ENCODE measurements around the gene KAZN.

Gene KAZN

DNA sequence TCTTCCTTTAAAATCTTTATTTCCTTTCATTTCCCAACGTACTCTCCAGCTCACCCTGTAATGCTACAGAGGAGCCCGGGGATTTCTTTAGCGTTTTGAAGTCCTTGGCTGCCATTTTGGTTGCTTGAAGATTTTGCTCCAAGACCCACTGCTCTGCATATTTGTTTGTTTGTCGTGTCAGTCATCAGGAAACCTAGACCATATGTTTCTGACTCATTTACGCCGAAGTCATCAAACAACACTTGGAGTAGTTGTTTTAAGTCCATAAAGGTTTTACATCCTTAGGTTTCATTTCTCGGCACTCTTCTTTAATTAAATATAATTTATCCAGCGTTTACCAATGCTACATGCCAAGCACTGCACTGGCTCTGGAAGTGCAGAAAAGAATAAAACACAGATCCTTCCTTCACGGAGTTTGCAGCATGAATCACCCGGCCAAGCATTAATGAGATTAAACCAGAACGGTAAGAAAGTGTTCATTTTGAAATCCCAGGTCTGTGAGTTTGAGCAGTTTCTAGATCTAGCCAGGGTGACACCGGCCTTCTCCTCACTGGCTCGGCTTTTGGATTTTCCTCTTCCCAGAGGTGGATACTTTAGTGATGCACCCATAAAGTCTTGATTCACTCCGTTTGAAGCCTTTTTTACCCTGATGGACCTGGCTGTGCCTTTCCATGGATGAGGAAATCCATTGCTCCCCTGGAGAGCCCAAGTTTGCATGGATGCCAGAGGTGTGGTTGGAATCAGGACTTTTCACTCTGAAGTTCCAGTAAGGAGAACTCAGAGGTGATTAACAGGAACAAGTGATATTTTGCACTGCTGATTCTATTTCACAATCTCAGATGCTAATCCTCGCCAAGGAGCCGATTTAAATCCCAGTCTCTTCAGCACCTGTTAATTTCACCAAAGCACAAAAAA is 109.3 kb downstream of the KAZN start:
- no peak for DNase-seq (ENCODE audit: low read depth)
- no peak overlapping the region for H3K4me3 ChIP-seq (ENCODE audit: low read depth, low read length)
- TF ChIP-seq, protein P1, sequence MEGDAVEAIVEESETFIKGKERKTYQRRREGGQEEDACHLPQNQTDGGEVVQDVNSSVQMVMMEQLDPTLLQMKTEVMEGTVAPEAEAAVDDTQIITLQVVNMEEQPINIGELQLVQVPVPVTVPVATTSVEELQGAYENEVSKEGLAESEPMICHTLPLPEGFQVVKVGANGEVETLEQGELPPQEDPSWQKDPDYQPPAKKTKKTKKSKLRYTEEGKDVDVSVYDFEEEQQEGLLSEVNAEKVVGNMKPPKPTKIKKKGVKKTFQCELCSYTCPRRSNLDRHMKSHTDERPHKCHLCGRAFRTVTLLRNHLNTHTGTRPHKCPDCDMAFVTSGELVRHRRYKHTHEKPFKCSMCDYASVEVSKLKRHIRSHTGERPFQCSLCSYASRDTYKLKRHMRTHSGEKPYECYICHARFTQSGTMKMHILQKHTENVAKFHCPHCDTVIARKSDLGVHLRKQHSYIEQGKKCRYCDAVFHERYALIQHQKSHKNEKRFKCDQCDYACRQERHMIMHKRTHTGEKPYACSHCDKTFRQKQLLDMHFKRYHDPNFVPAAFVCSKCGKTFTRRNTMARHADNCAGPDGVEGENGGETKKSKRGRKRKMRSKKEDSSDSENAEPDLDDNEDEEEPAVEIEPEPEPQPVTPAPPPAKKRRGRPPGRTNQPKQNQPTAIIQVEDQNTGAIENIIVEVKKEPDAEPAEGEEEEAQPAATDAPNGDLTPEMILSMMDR (conservative IDR thresholded peaks at IDR 0.05; ENCODE audit: low read depth, low read length): no peak

DNA sequence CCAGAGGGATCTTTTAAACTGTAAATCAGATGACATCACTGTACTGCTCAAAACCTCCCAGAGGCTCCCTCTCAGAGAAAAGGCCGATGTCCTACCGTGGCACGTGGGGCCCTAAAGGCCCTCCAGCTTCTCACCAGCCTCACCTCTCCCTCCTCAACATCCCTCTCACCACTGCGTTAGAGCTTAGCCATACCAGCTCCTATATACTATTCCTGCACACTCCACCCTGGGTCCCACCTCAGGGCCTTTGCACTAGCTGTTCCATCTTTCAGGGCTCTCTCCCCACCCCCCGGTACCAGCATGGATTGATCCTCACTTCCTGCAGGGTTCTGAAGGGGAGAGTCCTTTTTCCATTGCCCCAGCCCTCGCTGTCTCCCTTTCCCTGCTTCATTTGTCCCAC is 111.8 kb downstream of the KAZN start:
- TF ChIP-seq, protein P1 (conservative IDR thresholded peaks at IDR 0.05; ENCODE audit: low read depth, low read length): no peak
- no peak for DNase-seq (ENCODE audit: low read depth)
- H3K4me3 ChIP-seq (ENCODE audit: low read depth, low read length): no peak overlapping the region

DNA sequence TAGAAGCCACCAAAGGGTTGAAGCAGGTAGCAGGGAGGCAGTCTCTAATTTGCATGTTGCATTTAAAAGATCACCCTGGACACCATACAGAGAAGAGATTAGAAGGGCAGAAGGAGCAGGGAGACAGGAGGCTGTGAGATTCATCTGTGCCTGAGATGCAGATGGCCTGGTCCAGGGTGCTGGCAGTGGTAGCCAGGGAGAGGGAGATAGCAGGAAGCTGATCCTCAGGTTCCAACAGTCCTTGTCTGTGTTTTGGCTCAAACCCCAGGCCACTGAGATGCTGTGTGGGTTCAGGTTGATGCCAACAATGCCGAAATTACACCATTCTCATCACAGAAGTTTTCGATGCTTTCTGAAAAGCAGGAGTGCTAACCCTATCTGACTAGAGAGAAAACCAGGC is 113.7 kb downstream of the KAZN start:
- TF ChIP-seq, protein P1 (conservative IDR thresholded peaks at IDR 0.05; ENCODE audit: low read depth, low read length): no peak
- no peak overlapping the region for H3K4me3 ChIP-seq (ENCODE audit: low read depth, low read length)
- no peak for DNase-seq (ENCODE audit: low read depth)

DNA sequence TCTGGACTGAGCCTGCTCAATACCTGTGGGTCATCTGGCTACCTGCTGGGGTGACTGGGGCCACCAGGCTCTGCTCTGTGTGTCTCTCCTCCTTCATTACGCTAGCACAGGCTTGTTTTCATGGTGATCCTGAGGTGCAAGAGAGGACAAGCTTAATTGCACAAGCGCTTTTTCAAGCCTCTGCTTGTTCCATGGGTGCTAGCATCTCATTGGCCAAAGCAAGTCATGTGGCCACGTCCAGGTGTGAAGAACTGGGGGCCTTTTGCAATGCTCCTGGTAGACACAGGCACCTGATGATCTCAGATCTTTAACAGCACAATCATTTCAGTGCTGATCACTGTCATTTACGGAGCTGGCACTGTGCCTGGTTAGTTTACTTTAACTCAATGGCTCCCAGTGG is 114.6 kb downstream of the KAZN start:
- DNase-seq (ENCODE audit: low read depth): no peak
- TF ChIP-seq, protein P1 (conservative IDR thresholded peaks at IDR 0.05; ENCODE audit: low read depth, low read length): no peak

DNA sequence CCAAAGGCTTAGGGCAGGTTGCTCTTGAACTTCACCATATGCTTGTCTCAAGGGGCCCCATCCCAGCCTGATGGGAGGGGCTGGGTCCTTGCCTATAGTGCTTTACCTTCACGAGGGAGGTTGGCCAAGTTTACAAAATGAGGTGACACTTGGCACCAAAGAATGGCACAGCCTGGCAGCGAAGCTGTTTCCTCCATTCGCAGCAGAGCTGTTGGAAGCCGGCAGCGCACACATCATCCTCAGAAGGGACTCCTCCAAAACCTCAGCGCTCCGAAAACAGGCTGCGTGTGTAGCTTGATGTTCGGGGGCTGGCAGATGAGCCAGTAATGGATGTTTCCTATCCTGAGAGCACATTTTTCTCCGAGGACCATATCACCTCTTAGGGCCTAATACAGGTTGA is 116.8 kb downstream of the KAZN start:
- no peak for DNase-seq (ENCODE audit: low read depth)
- H3K4me3 ChIP-seq (ENCODE audit: low read depth, low read length): no peak overlapping the region
- TF ChIP-seq, protein P1 (conservative IDR thresholded peaks at IDR 0.05; ENCODE audit: low read depth, low read length): no peak

More for the DNA sequence above, 114.6 kb downstream of the KAZN start:
- no peak overlapping the region for H3K4me3 ChIP-seq (ENCODE audit: low read depth, low read length)

DNA sequence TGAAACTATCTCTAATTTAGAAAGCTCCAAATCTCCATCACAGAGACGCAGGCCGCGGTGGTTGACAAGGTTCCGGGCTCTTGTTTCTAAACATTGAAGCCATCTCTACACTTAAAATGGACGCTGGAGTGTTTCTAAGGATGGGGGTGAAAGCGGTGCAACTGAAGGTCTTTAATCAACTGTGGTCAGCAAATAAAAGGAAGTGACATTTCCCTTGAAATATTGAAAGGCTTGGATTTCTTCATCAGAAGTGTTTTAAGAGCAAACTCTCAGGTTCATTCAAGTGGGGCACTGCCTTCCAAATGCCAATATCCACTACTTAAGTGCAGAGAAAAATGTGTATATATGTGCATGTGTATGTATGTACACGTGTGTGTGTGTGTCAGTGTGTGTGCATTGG is 117.3 kb downstream of the KAZN start:
- no peak overlapping the region for H3K4me3 ChIP-seq (ENCODE audit: low read depth, low read length)
- no peak for DNase-seq (ENCODE audit: low read depth)
- TF ChIP-seq, protein P1 (conservative IDR thresholded peaks at IDR 0.05; ENCODE audit: low read depth, low read length): no peak

DNA sequence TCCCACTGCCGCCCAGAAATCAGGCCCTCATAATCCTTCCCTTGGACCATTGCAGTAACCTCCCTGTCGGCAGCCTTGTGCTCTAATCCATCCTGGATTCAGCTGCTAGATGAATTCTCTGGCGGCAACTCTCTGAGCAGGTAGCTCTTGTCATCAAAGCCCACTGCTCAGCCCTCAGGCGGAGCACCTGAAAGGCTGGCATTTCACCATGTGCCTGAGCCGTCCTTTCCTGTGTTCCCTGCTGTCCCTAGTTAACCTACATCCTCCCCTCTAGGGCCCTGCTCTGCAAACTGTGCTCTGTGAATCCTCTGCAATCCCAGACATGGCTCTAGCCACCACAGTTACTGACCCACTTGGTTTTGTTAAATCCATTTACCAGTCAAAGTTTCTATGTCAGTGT is 118.0 kb downstream of the KAZN start:
- H3K4me3 ChIP-seq (ENCODE audit: low read depth, low read length): no peak overlapping the region
- TF ChIP-seq, protein P1 (conservative IDR thresholded peaks at IDR 0.05; ENCODE audit: low read depth, low read length): no peak
- no peak for DNase-seq (ENCODE audit: low read depth)

Data from choroid plexus epithelial cell (primary cell).